Occipital lobe (tissue), 2 donors: ENCODE measurements around the gene SRPK3. TPM values are rescaled to one million over a fixed set of nuclear protein-coding genes. Genes with fewer than 3 reads are reported as not detected.
"Not testable (repeated sequence)": the region's sequence is repeated elsewhere in the genome, so short reads cannot be mapped to it uniquely, and the experiment has no call there.

ENCODE experiments used
- DNase-seq: peaks from one replicate; lab custom pipeline; 2025; lab: John Stamatoyannopoulos, UW
- total RNA-seq: library from RNA; depleted of rRNA; stranded (reverse); fragments of >200 nt; gene quantifications from one replicate; pipeline ENCODE4 v1.2.3, GENCODE V29; 2014

SRPK3 gene
- total RNA-seq, 1 donor from 2014 or later = 0.16 TPM

DNA sequence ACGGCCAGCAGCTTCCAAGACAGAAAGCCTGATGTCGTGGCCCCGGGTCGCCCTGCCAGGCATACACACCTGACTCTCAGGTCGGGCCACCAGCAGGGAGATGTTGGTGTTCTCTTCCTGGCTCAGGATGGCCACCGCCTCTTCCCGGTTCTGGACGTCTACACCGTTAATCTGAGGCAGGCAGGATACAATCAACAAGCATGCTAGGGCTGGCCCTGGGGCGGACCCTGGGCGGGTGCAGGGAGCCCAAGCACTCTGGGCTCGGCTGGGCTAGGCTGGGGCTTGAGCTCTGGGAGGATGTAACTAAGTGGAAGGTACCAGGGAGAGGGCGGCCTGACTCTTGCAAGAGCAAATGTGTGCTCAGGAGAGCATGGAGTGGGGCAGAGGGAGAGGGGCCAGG lies 24.6 kb downstream of the SRPK3 start:
- DNase-seq = no peak

DNA sequence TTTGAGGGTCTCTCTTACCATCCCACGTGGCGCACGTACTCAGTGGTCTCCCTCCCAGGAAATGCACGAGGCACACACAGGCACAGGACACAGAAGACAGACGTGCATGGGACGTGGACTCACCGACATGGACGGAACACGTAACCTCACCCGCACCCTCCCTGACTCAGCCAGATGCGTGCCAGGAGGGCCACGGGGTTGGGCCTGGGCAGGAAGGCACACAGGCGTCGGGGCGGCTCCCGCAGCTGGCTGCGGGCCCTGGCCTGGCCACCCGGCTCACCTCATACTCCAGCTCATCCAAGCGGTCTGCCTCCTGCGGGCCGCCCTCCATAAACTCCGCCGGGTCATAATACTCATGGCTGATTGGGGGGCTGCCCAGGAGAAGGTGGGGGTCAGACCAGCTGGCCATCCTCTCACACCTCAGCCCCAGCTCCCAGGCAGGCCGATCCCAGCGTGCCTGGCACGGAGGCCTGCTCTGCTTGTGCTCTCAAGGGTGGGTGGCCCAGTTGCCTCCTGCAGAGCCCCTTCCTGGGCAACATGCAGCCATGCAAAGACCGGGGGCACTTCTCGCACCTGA lies 26.2 kb downstream of the SRPK3 start:
- no peak for DNase-seq

DNA sequence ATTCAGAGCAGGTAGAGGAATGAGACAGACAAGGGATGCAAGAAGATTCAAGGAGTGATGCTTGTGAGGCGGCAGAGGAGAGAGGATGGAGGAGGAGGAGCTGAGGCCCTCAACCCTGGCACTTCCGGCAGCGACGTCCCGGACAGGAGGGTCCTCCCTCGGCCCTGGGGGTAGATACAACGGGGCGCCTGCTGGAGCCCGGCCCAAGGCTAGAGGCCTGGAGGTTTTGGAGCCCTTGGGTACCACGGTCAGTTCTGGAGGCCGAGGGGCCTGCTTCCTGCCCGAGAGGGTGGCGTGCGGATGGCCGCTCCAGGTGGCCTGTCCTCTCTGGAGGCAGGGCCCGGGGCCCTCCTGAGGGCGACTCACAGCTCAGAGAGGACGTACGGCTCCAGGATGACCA lies 27.1 kb downstream of the SRPK3 start:
- DNase-seq = no peak

DNA sequence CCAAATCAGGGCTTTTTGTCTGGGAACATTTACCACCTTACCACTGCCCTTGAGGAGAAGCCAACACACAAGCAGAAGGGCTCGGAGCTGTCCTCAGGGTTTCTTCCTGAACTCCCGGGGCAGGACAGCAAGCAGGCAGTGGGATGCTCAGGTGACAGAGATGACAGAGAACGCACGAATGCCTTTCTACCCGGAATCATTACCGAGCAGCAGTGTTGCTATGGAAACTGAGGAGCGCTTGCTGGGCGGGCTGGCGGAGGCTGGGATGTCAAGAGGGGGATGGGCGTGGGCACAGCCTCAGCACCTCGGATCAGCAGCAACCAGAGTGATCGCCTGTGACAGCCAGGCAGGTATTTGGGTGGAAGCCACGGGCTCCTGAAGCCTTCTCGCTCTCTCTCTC lies 31.4 kb downstream of the SRPK3 start:
- no peak for DNase-seq

DNA sequence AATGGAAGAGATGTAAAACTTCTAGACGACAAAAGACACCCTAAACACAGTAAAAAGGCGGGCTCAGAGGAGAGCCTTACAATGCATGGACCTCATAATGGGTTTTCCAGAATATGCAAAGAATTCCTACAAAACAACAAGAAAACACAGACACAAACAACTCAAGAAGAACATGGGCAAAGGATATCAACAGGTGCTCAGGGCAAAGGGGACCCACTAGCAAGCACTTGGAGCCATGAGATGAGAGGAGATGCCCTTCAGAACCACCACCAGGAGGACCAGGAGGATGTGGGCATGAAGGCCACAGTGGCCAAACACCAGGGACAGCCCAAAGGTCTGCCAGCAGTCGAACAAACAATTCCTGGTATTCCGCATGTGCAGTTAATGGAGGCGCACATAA lies 32.3 kb downstream of the SRPK3 start:
- DNase-seq = no peak

DNA sequence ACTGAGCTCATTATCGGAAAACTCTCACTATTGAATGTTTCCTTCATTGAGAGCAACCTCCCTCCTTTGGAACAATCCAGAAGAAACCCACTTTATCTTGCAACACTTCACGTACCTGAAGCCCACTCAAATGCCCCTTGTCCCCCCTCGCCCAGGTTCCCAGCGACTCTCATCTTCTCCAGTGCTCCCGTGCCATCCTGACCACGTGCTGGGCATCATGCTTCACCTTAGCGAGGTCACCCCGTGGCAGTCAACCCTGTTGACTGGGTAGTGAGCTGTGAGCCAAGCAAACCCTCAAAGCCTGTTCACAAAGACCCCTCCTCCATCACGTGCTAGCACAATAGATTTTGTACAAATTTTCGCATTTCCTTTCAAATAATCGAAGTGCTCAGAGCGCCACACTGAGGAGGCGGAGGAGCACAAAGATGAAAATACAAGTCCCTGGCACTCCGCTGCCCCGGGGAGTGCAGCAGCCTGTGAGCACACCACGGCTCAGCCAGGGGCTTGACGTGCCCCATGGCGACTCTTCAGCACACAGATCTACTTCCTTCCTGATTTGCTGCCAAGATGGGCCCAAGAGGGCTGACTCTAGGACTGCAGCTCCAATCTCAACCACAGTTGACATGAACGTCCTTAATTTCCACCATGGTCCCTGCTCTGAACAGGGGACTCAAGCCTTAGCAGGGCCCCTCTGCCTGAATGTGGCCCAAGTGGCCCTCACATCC lies 33.9 kb downstream of the SRPK3 start:
- no peak for DNase-seq

DNA sequence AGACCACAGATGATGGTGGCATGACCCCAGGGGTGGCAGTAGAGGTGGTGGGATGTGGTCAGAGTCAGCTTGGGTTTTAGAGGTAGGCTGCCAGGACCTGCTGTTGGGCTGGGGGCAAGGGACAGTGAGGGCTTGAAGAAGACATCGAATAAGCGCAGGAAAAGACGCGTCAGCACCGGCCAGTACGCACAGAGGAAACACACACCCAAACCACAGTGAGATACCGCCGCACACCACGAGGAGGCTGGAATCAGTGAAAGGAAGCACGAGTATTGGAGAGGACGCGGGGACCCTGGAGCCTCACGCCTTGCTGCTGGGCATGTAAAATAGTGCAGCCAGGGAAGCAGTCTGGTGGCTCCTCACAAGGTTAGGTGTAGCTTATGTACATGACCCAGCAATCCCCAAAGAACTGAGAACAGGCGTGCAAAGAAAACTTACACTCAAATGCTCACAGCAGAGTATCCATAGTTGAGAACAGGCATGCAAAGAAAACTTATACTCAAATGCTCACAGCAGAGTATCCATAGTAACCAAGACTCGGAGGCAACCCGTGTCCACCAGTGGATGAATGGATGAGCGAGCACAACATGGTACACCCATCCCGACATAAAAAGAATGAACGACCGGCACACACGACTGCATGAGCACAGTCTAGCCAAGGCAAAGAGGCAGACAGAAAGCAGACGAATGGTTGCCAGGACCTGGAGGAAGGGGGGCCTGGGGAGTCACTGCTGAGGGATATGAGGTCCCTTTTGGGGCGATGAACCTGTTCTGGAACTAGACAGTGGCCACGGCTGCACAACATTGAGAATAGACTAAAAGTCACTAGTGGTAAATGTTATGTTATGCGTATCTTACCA lies 36.2 kb downstream of the SRPK3 start:
- no peak for DNase-seq

DNA sequence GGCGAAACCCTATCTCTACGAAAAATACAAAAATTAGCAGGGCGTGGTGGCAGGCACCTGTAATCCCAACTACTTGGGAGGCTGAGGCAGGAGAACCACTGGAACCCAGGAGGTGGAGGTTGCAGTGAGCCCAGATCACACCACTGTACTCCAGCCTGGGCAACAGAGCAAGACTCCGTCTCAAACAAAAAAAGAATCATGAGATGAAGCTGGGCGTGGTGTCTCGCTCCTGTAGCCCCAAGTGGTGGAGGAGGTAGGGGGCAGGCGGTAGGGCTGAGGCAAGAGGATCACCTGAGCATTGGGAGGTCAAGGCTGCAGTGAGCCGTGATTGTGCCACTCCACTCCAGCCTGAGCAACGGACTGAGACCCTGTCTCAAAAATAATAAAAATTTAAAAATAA lies 37.2 kb downstream of the SRPK3 start:
- not testable (repeated sequence) for DNase-seq

DNA sequence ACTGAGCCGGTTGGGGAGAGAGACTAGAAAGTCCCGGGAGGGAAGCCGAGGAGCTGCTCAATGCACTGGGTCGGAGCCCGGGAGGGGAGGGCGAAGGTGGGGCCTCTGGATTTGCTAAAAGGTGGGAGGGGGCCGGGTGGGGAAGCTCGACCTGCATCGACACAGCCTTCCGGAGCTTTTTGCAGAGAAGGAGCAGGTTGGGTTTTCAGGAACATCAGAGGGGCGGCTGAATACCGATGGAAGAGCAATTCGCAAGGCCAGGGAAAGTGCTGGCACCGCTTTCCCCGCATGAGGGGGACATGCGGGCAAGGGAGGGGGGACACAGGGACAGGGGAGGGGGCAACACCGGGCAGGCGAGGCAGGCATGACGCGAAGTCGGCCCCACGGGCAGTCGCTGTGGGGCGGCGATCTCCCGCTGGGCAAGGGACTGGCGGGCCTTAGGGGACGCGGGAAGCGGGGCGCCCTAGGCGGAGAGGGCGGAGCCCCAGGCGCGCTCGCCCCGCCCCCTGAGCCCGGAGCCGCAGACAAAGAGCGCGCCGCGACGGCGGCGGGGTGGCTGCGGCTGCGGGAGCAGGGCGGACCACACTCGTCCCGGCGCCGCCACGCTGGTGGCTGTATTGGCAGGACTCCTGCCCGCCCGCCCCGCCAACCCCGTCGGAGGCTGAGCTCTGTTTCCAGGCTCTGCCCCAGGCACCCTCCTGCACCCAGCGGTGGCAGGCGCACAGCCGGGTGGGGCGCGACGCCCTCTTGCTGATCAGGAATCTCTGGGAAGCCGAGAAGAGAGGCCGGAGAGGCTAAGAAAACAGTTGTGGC lies 37.9 kb downstream of the SRPK3 start:
- DNase-seq = no peak

DNA sequence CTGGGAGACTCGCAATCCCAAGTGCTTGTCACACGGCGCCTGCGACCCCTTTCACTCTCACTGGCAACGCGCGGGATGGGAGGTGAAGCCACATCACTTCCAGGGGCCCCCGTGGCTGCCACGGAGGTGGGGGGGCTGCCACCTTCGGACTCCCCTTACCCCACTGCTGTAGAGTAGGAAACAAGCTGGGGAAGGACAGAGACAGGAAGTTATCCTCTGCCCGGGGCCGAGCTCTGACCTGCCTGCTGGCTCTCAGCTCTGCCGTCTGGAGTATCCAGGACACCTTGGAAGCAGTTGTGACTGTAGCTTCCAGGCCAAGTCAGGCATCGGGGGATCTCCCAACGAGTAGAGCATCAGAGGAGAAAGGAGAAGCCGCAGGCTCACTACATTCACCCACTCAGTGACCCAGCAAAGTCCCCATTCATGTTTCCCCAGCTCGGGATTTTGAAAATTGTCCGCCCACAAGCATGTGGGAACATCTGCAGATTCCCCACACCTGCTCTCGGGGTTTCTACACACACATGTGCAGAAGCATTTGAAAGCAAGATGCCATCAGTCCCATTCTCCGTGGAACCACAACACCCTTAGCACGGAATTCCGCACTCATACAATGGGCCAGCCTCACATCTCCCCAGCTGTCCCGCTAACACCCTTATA lies 38.7 kb downstream of the SRPK3 start:
- DNase-seq = no peak

DNA sequence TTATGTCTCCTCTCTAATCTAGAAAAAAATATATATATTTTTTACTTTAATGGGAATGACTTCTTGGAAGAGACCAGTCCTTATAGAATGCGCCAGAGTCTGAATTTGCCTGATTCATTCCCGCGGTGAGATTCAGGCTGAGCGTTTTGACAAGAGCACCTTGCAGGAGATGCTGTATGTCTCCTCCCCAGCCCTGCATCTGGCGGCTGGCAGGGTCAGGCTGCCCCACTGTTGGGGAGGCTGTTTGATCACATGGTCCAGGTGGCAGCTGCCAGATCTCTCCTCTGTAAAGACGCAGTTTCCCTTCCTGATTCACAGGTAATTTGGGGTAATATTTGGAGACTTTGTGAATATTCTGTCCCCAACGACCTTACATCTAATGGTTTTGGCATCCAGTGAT lies 39.8 kb downstream of the SRPK3 start:
- DNase-seq = no peak

DNA sequence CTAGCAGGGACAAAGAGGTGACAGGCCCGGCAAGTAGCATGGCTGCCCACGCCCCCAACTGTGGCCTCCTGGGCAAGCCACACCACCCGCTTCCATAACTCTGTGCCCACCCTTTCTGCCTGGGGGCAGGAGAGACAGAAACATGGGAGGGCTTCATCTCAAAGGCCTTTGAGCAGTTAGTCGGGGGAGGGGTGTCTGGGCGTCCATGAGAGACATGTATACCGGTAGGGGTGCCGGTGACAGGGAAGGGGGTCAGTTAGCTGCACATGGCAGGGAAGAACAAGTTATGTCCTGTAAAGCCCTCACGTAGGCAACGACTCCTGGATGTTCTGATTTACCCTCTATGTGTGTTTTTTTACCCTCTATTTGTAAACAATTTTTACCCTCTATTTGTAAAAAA lies 40.2 kb downstream of the SRPK3 start:
- no peak for DNase-seq

DNA sequence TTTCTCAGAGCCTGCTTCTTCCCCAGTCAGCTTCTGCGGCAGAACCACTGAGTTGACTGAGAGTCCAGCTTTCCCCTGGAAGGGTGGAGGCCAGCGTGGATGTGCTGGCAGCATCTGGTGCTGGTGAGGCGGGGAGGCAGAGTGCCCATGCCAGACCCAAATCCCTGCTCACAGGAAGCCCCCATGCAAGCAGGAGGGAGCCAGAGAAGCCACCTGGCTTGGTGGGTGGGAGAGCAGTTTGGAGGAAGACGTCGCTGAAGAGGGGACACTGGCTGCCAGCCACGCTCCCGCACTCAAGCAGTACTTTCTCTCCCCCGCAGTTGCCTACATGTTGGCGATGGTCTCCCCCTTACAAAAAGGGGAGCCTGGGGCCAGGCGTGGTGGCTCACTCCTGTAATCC lies 43.5 kb downstream of the SRPK3 start:
- DNase-seq = no peak

DNA sequence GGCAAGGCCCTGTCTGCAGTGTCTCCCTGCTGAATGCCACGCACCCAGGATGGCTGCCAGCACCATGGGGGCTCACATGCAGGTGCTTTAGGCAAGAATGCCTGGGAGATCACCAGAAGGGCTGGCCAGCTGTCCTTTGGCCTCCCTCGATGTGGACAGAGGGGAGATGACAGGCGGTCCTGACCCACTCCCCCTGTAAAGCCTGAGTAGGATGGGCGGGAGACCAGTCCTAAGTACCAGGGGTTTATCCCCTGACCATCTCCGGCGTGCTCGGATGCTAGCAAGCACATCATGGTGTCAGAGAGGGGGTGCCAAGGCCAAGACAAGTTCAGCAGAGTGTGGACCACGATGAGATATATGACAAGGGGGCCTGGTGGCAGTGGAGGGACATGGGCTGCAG lies 44.2 kb downstream of the SRPK3 start:
- no peak for DNase-seq

DNA sequence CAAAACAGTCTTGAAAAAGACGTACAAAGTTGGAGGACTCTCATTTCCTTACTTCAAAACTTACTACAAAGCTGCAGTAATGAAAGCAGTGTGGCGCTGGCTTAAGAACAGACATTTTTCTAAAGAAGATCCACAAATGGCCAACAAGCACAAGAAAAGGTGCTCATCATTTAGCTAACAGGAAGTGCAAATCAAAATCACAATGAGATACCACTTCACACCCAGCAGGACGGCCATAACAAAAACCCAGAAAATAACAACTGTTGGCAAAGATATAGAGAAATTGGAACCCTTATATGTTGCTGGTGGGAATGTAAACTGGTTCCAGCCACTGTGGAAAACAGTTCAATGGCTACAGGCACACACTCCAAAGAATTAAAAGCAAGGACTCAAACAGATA lies 46.2 kb downstream of the SRPK3 start:
- no peak for DNase-seq

DNA sequence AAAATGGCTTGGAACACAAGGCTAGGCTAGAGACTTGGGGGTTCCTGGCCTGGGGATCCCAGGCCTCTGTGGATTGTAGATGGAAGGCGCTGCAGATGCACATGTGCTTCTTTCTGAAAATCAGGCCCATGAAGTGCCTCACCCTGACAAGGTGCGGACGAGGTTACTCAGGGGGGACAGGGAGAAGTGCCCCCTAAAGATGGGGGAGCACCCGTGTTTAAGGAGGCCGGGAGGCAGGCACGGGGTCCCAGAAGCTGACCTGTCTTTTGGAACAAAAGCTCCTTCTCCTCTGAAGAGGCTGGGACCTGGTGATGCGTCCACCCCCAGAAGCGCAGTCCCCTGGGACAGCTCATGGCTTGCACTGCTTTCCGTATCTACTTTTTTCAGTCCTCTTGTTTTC lies 47.1 kb downstream of the SRPK3 start:
- no peak for DNase-seq

DNA sequence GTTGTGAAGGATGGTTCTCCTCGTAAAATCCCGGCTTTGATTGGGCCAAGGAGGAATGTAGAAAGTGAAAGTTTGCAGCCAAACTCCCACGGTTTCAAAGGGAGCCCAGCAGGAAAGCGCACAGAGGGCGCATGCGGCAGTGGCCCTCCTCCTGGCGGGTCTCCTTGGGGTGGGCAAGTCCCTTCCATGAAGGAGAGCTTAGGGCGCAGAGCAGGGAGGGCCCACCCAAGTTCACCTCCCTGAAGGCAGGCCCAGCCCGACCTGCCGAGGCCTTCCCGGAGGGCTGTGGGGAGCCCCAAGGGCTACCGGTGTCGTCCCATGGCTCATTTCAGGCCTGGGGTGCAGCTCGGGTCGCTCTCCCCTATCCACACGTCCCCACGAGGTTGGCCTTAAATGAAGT lies 47.5 kb downstream of the SRPK3 start:
- no peak for DNase-seq

DNA sequence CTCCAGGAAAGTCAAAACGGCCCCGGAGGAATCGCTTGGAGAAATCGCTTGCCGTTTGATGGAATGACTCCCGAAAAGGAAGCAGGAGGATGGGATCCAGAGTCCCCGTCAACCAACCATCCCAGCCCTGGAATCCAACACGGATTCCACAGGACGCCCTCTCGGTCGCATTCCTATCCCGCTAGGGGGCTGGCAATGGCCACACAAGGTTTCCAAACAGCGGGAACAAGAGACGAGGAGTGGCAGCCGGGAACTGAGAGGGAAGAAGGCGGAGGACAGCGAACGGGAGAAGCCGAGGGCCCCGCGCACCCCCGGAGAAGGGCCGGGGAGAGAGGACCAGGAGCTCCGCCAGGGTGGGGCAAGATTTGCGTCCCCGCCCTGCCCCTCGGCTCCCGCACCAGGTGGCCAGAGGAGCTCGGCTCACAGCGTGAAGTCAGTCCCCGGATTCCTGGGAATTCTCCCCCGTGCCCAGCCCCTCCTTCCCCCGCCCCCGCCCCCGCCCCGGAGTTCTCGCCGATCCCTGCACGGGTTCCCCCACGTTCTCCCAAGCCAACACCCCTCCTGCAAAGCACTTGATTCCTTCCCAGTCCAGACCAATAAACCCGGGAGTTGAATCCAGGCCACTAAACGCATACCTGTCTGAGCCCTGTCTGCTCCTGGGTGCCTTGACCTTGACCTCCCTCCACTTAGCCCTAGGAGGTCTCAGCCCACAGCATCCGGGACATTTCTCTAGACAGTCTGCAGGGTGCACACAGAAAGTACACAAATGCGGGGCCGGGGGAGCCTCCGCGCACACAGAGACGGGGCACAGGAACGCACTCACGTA lies 48.1 kb downstream of the SRPK3 start:
- DNase-seq = no peak

DNA sequence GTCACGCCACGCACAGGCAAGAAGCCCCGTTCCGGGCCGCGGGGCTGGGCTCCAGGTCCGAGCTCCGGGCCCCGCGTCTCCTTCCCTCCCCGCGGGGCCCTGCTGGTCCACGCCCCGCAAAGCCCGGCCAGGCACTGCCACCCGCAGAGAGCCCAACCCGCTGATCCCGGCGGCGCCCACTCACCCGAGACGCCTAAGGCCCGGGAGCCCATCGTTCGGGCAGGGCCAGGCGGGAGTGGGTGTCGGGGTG lies 48.6 kb downstream of the SRPK3 start:
- DNase-seq = no peak

DNA sequence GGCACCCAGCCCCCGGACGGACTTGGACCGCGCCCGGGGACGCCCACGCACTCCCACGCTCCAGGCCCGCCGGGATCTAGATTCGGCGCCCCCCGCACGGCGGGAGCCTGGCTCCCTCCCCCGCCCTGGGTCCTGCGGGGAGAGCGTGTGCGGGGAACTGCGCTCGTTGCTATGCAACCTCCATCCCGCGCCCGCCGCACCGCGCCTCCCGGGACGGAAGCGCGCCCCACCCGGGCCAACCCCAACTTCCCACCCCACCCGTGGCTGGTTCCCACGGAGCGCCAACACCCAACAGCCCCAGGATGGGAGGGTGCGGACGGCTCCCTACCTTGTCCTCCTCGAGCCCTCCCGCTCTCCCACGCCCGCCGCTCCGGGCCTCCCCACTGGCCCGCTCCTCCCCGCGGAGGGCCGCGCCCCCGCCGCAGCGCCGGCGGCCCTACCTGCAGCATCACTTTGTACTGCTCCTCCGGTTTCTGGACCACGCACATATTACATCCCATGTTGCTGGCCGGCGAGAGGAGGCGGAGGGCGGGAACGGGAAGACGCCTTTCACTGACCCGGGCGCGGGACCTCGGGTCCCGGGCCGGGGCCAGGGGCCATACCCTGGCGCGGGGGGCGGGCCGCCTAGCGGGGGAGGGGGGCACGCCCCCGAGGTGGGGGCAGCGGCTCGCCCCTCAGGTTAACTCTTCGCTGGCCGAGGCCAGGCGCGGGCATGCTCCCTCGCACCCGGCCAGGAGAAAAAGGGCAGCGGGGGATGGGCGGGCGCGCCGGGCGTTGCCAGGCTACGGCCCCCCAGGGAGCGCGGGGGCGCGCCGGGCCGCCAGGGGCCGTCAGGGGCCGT lies 49.2 kb downstream of the SRPK3 start, which contains the start of gene PDZD4:
Gene PDZD4, minus strand, starts transcription at position 746 of the 841 bp plus-strand sequence. Its CDS starts 246 bp downstream, at position 500.
- DNase-seq = no peak
